Amniotic stem cell (primary cell): ENCODE data around the gene GNG5.
"Not testable (repeated sequence)": the region's sequence is repeated elsewhere in the genome, so short reads cannot be mapped to it uniquely, and the experiment has no call there.

Experiments used
- DNase-seq: peaks from one replicate; lab custom pipeline; 2025; lab: John Stamatoyannopoulos, UW

The GNG5 gene

DNA sequence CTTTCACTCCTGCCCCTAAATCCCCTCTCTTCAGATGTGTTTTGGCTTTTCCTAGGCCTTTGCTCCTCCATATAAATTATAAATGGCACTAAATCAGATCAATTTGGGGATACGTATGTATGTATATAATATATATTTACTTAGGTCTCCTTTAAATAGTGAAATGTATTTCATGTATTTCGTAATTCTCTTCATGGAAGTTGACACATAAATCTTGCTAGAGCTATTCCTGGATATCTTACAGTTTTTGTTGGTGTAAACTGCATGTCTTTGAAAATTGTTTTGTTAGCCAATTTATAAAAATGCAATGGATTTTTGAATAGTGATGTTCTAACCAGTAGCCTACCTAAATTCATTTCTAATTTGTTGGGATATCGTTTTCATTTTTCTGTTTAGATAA lies 18.3 kb downstream of the GNG5 start:
- DNase-seq, result no peak

DNA sequence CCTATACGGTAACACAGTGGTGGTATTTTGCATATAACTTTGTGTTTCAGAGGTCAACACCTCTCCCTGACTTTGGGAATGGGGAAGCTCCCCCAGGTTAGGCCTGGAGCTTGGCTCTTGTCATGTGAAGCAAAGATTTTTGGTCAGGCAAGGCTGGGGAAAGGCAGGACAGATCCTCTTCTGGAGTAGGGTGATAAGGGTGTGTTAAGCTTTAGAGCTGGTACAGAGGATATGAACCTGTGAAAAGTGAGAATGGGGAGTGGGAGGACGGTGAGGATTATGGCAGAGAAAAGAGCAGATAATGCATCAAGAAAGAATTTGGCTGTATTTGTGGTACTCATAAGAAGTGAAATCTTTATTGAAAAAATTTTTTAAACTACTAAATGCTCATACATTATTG lies 25.1 kb downstream of the GNG5 start:
- no peak for DNase-seq

GRCh38 chr1:84480650-84481049 lies 25.7 kb downstream of the GNG5 start:
- no peak for DNase-seq

DNA sequence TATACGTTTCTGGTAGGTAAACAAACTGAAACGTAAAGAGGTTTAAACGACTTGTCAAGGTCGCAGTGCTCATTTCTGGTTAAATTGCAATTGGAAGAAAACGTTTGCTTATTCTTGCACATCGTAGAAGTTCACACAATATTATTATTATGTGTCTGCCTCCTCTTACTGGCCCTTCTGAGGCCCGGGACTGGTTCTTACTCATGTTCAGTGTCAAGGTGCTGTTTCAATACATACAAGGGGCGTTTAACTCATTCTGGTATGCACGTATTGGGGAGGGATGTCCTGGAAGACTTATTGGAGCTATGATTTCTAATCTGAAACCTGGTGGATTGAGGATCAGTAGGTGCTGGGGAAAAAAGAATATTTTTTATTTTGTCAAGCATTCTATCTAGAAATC lies 26.4 kb downstream of the GNG5 start:
- no peak for DNase-seq

GRCh38 chr1:84478876-84479868 lies 27.2 kb downstream of the GNG5 start, which contains the start of gene RPF1:
Gene RPF1, plus strand, starts transcription at chr1:84479266. Its CDS starts 16 bp downstream, at chr1:84479282.
- peak; percentile 74 for DNase-seq

DNA sequence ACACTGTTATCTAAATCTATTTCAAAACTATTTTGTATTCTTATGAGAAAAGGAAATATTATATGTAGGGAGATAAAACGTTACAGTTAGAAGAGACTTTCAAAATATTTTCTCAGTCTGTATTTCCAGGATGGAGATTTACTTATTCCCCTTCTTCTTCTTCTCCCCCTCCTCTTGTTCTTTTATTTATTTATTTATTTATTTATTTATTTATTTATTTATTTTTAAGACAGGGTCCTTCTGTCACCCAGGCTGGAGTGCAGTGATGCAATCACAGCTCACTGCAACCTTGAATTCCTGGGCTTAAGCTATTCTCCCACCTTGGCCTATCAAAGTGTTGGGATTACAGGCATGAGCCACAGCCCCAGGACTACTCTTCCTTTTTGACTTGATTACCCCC lies 30.2 kb downstream of the GNG5 start:
- no peak for DNase-seq

DNA sequence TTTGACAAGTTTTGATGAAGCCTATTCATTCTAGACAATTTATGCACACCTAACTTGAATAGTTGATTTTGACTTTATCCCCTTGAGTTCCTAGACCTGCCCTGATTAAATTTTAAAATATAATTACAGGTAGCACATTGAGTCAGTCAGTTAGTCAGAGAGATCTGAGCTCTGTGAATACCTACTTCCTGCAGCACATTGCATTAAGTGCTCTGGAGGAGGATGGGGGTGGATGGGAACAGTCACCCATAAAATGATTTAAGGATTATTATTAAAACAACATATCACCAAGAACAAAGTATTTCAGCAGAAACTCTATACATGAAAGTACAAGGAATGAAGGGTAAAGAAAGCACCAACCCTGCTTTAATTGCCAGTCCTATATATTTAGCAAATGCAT lies 39.1 kb downstream of the GNG5 start:
- no peak for DNase-seq

DNA sequence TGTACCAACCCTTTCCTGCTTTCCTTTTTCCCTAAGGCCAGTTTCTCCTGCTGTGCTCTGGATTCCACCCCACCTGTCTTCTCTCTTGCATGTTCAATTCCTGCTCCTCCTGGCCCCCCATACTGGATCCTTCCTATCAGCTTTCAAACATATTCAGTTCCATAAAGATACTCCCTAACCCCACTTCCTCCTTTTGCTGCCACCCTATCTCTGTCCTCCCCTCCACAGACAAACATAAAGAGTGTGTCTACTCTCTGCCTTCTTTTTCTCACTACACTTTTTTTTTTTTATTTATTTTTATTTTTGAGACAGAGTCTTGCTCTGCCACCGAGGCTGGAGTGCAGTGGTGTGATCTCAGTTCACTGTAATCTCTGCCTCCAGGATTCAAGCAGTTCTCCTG lies 44.3 kb downstream of the GNG5 start:
- no peak for DNase-seq

DNA sequence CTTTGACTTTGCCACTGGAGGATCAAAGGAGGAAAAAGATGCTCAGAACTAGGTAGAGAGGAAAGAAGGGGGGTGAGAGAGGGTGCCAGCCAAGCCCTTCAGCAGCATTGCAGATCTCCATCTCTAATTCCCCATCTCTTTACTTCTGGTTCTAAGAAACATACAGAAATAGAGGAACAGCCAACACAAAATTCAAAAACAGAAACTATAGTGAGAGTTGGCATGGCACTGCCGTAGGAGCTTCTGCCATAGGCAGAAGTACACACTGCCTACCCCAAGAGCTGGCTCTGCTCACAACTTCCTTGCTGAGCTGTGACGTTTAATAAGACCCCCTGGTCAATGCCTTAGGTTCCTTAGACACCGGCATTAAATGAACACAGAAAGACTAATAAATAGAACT lies 53.9 kb downstream of the GNG5 start:
- DNase-seq, result no peak

GRCh38 chr1:84450910-84451309 lies 55.5 kb downstream of the GNG5 start:
- no peak for DNase-seq

- not testable (repeated sequence) for DNase-seq
Measured at GRCh38 chr1:84448704-84449103, 57.7 kb downstream of the GNG5 start.
